ENCODE results near the gene DEPDC5. TPM values are rescaled to one million over a fixed set of nuclear protein-coding genes. Genes with fewer than 3 reads are reported as not detected.
"Not testable (repeated sequence)": the region's sequence is repeated elsewhere in the genome, so short reads cannot be mapped to it uniquely, and the experiment has no call there.

The DEPDC5 gene
- total and polyA plus RNA-seq, 4 donors, result 7.5 to 36.7 (median 18.3) TPM

DNA sequence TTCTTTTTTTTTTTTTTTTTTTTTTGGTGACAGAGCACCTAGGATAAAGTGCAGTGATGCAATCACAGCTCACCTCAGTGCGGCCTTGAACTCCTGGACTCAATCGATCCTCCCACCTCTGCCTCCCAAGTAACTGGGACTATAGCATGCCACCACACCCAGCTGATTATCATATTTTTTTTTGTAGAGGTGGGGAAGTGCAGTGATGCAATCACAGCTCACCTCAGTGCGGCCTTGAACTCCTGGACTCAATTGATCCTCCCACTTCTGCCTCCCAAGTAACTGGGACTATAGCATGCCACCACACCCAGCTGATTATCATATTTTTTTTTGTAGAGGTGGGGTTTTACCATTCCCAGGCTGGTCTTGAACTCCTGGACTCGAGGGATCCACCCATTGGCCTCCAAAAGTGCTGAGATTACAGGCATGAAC, 61.6 kb downstream of the DEPDC5 start:
- DNase-seq; H3K36me3 ChIP-seq (ENCODE audit: control insufficient read depth in 1 of 2, insufficient read depth in 2 of 2, low read length in 1 of 2); H3K4me3 ChIP-seq (ENCODE audit: low read length in 2 of 2); ATAC-seq (ENCODE audit: low FRiP score); H3K27me3 ChIP-seq (ENCODE audit: control insufficient read depth in 1 of 2, insufficient read depth in 2 of 2, low read length in 1 of 2); H3K4me1 ChIP-seq (ENCODE audit: control insufficient read depth in 1 of 2, insufficient read depth in 2 of 2, low read length in 2 of 2); intact Hi-C loops (cut with DNase I); H3K9me3 ChIP-seq (ENCODE audit: control insufficient read depth, low read length); H3K27ac ChIP-seq (ENCODE audit: low read depth in 1 of 2, low read length in 2 of 2): not testable (repeated sequence)
- 83 to 98% methylated on average over 4 of the region's 4 CpGs for WGBS, 2 donors

GRCh38 chr22:31816750-31817149, 62.9 kb downstream of the DEPDC5 start:
- H3K4me1 ChIP-seq (ENCODE audit: control insufficient read depth in 1 of 2, insufficient read depth in 2 of 2, low read length in 2 of 2), result no peaks in the 10 kb centered on the region
- H3K9me3 ChIP-seq (ENCODE audit: control insufficient read depth, low read length), result no peaks in the 10 kb centered on the region
- ATAC-seq (ENCODE audit: low FRiP score), result no peak
- no peaks in the 10 kb centered on the region for H3K27me3 ChIP-seq (ENCODE audit: control insufficient read depth in 1 of 2, insufficient read depth in 2 of 2, low read length in 1 of 2)
- DNase-seq, result no peak
- H3K4me3 ChIP-seq (ENCODE audit: low read length in 2 of 2), result no peak overlapping the region
- 96% methylated on average over 4 of the region's 4 CpGs for WGBS, 2 donors
- intact Hi-C loops (cut with DNase I), result no loop called here
- peaks cover 3 to 10% of the 10 kb centered on the region in 2 donors for H3K36me3 ChIP-seq (ENCODE audit: control insufficient read depth in 1 of 2, insufficient read depth in 2 of 2, low read length in 1 of 2)
- H3K27ac ChIP-seq (ENCODE audit: low read depth in 1 of 2, low read length in 2 of 2), result no peak overlapping the region

GRCh38 chr22:31818481-31819392, 64.9 kb downstream of the DEPDC5 start:
- Histone ChIP-seq H3K27me3 (ENCODE audit: control insufficient read depth in 1 of 2, insufficient read depth in 2 of 2, low read length in 1 of 2) (no peaks in the 10 kb centered on the region), H3K9me3 (ENCODE audit: control insufficient read depth, low read length) (no peaks in the 10 kb centered on the region), H3K27ac (ENCODE audit: low read depth in 1 of 2, low read length in 2 of 2) (no peak overlapping the region), H3K4me3 (ENCODE audit: low read length in 2 of 2) (no peak overlapping the region), H3K36me3 (ENCODE audit: control insufficient read depth in 1 of 2, insufficient read depth in 2 of 2, low read length in 1 of 2) (peaks cover 4 to 8% of the 10 kb centered on the region in 2 donors), H3K4me1 (ENCODE audit: control insufficient read depth in 1 of 2, insufficient read depth in 2 of 2, low read length in 2 of 2) (no peaks in the 10 kb centered on the region)
- ATAC-seq (ENCODE audit: low FRiP score) (no peak), DNase-seq (no peak)
- intact Hi-C loops (cut with DNase I), result no loop called here
- WGBS, 2 donors, result 73 to 79% methylated on average over 10 of the region's 10 CpGs

- H3K4me3 ChIP-seq (ENCODE audit: low read length in 2 of 2), result no peak overlapping the region
- no peak overlapping the region for H3K27ac ChIP-seq (ENCODE audit: low read depth in 1 of 2, low read length in 2 of 2)
- DNase-seq, result no peak
- no peaks in the 10 kb centered on the region for H3K4me1 ChIP-seq (ENCODE audit: control insufficient read depth in 1 of 2, insufficient read depth in 2 of 2, low read length in 2 of 2)
- H3K27me3 ChIP-seq (ENCODE audit: control insufficient read depth in 1 of 2, insufficient read depth in 2 of 2, low read length in 1 of 2), result no peaks in the 10 kb centered on the region
- WGBS, 2 donors, result 81 to 89% methylated on average over 3 of the region's 3 CpGs
- ATAC-seq (ENCODE audit: low FRiP score), result no peak
- intact Hi-C loops (cut with DNase I), result no loop called here
- H3K9me3 ChIP-seq (ENCODE audit: control insufficient read depth, low read length), result no peaks in the 10 kb centered on the region
- peaks cover 2 to 8% of the 10 kb centered on the region in 2 donors for H3K36me3 ChIP-seq (ENCODE audit: control insufficient read depth in 1 of 2, insufficient read depth in 2 of 2, low read length in 1 of 2)
Observed at GRCh38 chr22:31820655-31821054, 66.8 kb downstream of the DEPDC5 start.

DNA sequence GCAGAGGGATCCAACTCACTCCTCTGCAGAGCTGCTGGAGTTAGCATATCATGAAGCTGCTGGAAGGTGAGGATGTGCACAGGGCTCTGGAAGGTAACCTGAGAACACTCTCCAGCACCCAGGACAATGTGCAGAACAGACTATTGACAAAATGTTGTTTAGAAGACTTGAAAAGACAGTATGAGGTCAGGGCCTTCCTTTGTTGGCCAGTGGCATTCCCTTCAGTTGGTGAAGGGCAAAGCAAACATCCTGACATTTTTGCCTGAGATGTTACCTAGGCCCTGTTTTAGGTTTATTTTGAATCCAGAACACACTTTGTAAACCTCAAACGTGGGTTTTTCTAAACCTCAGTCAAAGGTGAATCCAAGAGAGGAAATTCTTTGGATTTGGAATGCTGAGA, 67.8 kb downstream of the DEPDC5 start:
- H3K27ac ChIP-seq (ENCODE audit: low read depth in 1 of 2, low read length in 2 of 2), result no peak overlapping the region
- no peaks in the 10 kb centered on the region for H3K9me3 ChIP-seq (ENCODE audit: control insufficient read depth, low read length)
- no peak overlapping the region for H3K4me3 ChIP-seq (ENCODE audit: low read length in 2 of 2)
- DNase-seq (no peak), ATAC-seq (ENCODE audit: low FRiP score) (no peak)
- intact Hi-C loops (cut with DNase I), result no loop called here
- H3K36me3 ChIP-seq (ENCODE audit: control insufficient read depth in 1 of 2, insufficient read depth in 2 of 2, low read length in 1 of 2), result peaks cover 2 to 8% of the 10 kb centered on the region in 2 donors
- no peaks in the 10 kb centered on the region for H3K27me3 ChIP-seq (ENCODE audit: control insufficient read depth in 1 of 2, insufficient read depth in 2 of 2, low read length in 1 of 2)
- H3K4me1 ChIP-seq (ENCODE audit: control insufficient read depth in 1 of 2, insufficient read depth in 2 of 2, low read length in 2 of 2), result no peaks in the 10 kb centered on the region
- 84 to 85% methylated on average over 1 of the region's 1 CpG for WGBS, 2 donors

- H3K27me3 ChIP-seq (ENCODE audit: control insufficient read depth in 1 of 2, insufficient read depth in 2 of 2, low read length in 1 of 2), result no peaks in the 10 kb centered on the region
- ATAC-seq (ENCODE audit: low FRiP score), result no peak
- DNase-seq, result no peak
- 92 to 93% methylated on average over 4 of the region's 4 CpGs for WGBS, 2 donors
- no peaks in the 10 kb centered on the region for H3K4me1 ChIP-seq (ENCODE audit: control insufficient read depth in 1 of 2, insufficient read depth in 2 of 2, low read length in 2 of 2)
- intact Hi-C loops (cut with DNase I), result no loop called here
- H3K4me3 ChIP-seq (ENCODE audit: low read length in 2 of 2), result no peak overlapping the region
- H3K9me3 ChIP-seq (ENCODE audit: control insufficient read depth, low read length), result no peaks in the 10 kb centered on the region
- no peak overlapping the region for H3K27ac ChIP-seq (ENCODE audit: low read depth in 1 of 2, low read length in 2 of 2)
- H3K36me3 ChIP-seq (ENCODE audit: control insufficient read depth in 1 of 2, insufficient read depth in 2 of 2, low read length in 1 of 2), result peaks cover 2 to 7% of the 10 kb centered on the region in 2 donors
Observed at GRCh38 chr22:31822523-31822922, 68.7 kb downstream of the DEPDC5 start.

DNA sequence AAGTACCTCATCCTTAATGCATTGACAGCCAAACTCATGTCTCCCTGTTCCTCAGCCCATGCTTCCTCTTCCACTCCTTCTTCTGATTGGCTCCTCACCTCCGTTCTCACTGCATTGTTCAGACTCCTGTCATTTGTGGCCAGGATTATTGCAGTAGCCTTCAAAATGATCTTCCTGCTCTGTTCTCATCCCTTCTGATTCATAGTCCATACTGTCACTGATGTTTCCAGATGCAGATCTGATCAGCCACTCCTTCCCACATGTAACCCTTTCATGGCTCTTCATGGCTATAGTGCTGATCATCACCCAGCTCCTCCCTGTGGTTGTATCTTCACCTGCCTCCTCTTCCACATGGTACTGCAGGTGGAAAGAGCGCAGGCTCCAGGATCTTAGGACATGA, 71.7 kb downstream of the DEPDC5 start:
- H3K27me3 ChIP-seq (ENCODE audit: control insufficient read depth in 1 of 2, insufficient read depth in 2 of 2, low read length in 1 of 2), result no peaks in the 10 kb centered on the region
- intact Hi-C loops (cut with DNase I), result no loop called here
- peaks cover 2 to 8% of the 10 kb centered on the region in 2 donors for H3K36me3 ChIP-seq (ENCODE audit: control insufficient read depth in 1 of 2, insufficient read depth in 2 of 2, low read length in 1 of 2)
- no peak overlapping the region for H3K27ac ChIP-seq (ENCODE audit: low read depth in 1 of 2, low read length in 2 of 2)
- 82 to 89% methylated on average over 2 of the region's 2 CpGs for WGBS, 2 donors
- DNase-seq (no peak), ATAC-seq (ENCODE audit: low FRiP score) (no peak)
- H3K4me3 ChIP-seq (ENCODE audit: low read length in 2 of 2), result no peak overlapping the region
- no peaks in the 10 kb centered on the region for H3K4me1 ChIP-seq (ENCODE audit: control insufficient read depth in 1 of 2, insufficient read depth in 2 of 2, low read length in 2 of 2)
- no peaks in the 10 kb centered on the region for H3K9me3 ChIP-seq (ENCODE audit: control insufficient read depth, low read length)

DNA sequence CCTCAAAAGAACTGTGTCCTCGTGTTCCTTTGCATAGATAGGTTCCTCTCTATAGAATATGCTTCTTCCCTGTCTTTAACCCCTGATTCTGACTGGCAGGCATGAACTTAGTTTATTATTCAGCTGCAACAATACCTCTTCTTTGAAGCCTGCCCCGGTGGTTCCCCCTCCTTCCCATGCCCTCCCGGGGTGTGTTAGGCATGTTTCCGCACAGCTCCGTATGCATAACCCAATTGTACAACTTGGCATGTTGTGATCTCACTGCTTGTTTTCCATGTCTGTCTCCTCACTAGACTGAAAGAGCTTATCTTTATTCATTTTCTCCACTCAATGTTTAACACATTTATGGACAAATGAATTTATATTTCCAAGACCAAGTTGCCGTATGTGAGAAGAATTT, 72.6 kb downstream of the DEPDC5 start:
- ATAC-seq (ENCODE audit: low FRiP score) (no peak), DNase-seq (no peak)
- Histone ChIP-seq H3K36me3 (ENCODE audit: control insufficient read depth in 1 of 2, insufficient read depth in 2 of 2, low read length in 1 of 2) (peaks cover 2 to 7% of the 10 kb centered on the region in 2 donors), H3K27me3 (ENCODE audit: control insufficient read depth in 1 of 2, insufficient read depth in 2 of 2, low read length in 1 of 2) (no peaks in the 10 kb centered on the region), H3K4me3 (ENCODE audit: low read length in 2 of 2) (no peak overlapping the region), H3K9me3 (ENCODE audit: control insufficient read depth, low read length) (no peaks in the 10 kb centered on the region), H3K27ac (ENCODE audit: low read depth in 1 of 2, low read length in 2 of 2) (no peak overlapping the region), H3K4me1 (ENCODE audit: control insufficient read depth in 1 of 2, insufficient read depth in 2 of 2, low read length in 2 of 2) (no peaks in the 10 kb centered on the region)
- WGBS, 2 donors, result 79 to 83% methylated on average over 6 of the region's 6 CpGs
- intact Hi-C loops (cut with DNase I), result no loop called here

- no peak for ATAC-seq (ENCODE audit: low FRiP score)
- WGBS, 2 donors, result 90% methylated on average over 5 of the region's 5 CpGs
- no peaks in the 10 kb centered on the region for H3K27me3 ChIP-seq (ENCODE audit: control insufficient read depth in 1 of 2, insufficient read depth in 2 of 2, low read length in 1 of 2)
- peaks cover 0 to 7% of the 10 kb centered on the region in 2 donors for H3K36me3 ChIP-seq (ENCODE audit: control insufficient read depth in 1 of 2, insufficient read depth in 2 of 2, low read length in 1 of 2)
- no peak overlapping the region for H3K4me3 ChIP-seq (ENCODE audit: low read length in 2 of 2)
- H3K4me1 ChIP-seq (ENCODE audit: control insufficient read depth in 1 of 2, insufficient read depth in 2 of 2, low read length in 2 of 2), result no peaks in the 10 kb centered on the region
- DNase-seq, result no peak
- H3K9me3 ChIP-seq (ENCODE audit: control insufficient read depth, low read length), result no peaks in the 10 kb centered on the region
- intact Hi-C loops (cut with DNase I), result no loop called here
- H3K27ac ChIP-seq (ENCODE audit: low read depth in 1 of 2, low read length in 2 of 2), result no peak overlapping the region
Observed at GRCh38 chr22:31828739-31829138, 74.9 kb downstream of the DEPDC5 start.
